Right lobe of liver (tissue), 6 donors: ENCODE measurements around the gene PCDHB15. TPM values are rescaled to one million over a fixed set of nuclear protein-coding genes. Genes with fewer than 3 reads are reported as not detected.
"Not testable (repeated sequence)": the region's sequence is repeated elsewhere in the genome, so short reads cannot be mapped to it uniquely, and the experiment has no call there.

Experiments used
- ATAC-seq, 4 donors: fragments of 200-7000 bp; cut with Tn5 transposase; one replicate each; pipeline ENCODE4 v1.9.1; 2020; ENCODE audit warnings: mild to moderate bottlenecking in 4 of 4, moderate library complexity in 4 of 4
- DNase-seq, 3 donors: peaks; one replicate each; pipeline ENCODE4 v3.0.0-alpha.2; 2020
- H3K27ac ChIP-seq, 3 donors: fragments of 200-600 bp; one replicate each; pipeline ENCODE4 v1.8.0; 2022
- H3K27me3 ChIP-seq, 2 donors: fragments of 200-600 bp; one replicate each; pipeline ENCODE4 v1.8.0; 2022
- H3K36me3 ChIP-seq, 4 donors: fragments of 200-600 bp; sonication (generic) in 1 of 4; one replicate each; pipeline versions ENCODE4 v1.5.1 to v1.8.0; 2017 to 2022; ENCODE audit warnings: control low read depth in 1 of 4
- H3K4me1 ChIP-seq, 4 donors: fragments of 200-600 bp; sonication (generic) in 1 of 4; one replicate each; pipeline versions ENCODE4 v1.5.1 to v1.8.0; 2017 to 2022; ENCODE audit warnings: control low read depth in 1 of 4
- H3K4me3 ChIP-seq, 3 donors: fragments of 200-600 bp; one replicate each; pipeline ENCODE4 v1.8.0; 2022
- H3K9me3 ChIP-seq, 4 donors: fragments of 200-600 bp; sonication (generic) in 1 of 4; one replicate each; pipeline versions ENCODE4 v1.5.1 to v1.8.0; 2017 to 2022; ENCODE audit warnings: control low read depth in 1 of 4
- CTCF ChIP-seq, 4 donors: fragments of 200-600 bp in 3 of 4; fragments of 450-650 bp in 1 of 4; IDR thresholded peaks; one replicate each; pipeline versions ENCODE4 v1.5.1 to v1.8.0; 2016 to 2022; ENCODE audit warnings: antibody characterized with exemption in 4 of 4, mild to moderate bottlenecking in 2 of 4
- POLR2A ChIP-seq: fragments of 450-650 bp; IDR thresholded peaks from one replicate; pipeline ENCODE4 v1.6.1; 2017; ENCODE audit warnings: antibody characterized with exemption, mild to moderate bottlenecking
- WGBS: methylation state at CpG from one replicate; pipeline ENCODE4 v1.1.6; 2018; ENCODE audit warnings: low coverage, low lambda C conversion rate; ENCODE audit not compliant: insufficient coverage; ENCODE audit errors: missing lambda C conversion rate; 5-methylcytosine and 5-hydroxymethylcytosine counted together
- intact Hi-C, 2 donors: fragments of 100-400 bp; cut with DNase I; formaldehyde crosslinking; loops; one replicate each; pipeline versions ENCODE4 v1.11.2 to v1.14.1; 2022
- long read RNA-seq: library from polyadenylated mRNA; unstranded; transcript quantifications from one replicate; pipeline ENCODE4 v2.0.0, GENCODE V29; 2019
- total RNA-seq, 6 experiments: library from RNA; depleted of rRNA in 2 of 6; stranded (reverse); fragments of >200 nt in 2 of 6; fragmentation: NEBNext Ultra II Directional in 3 of 6; extraction: Animal tissue kit (Norgen Biotek cat#: 25700) in 3 of 6; gene quantifications; one replicate each; pipeline versions ENCODE4 v1.1.0 to v1.2.4, GENCODE V29; 2016 to 2023
- donor health status: DM: no; HTN: yes; CAD: no.
- donor health status: DM: no; HTN: no; CAD: no.
- donor health status: DM: no; HTN: no; CAD: no.
- donor health status: DM: no; HTN: yes; CAD: no.
- donor health status: DM: no; HTN: yes; CAD: no.

Gene PCDHB15
- total RNA-seq, result under 1 TPM; 0.37 to 0.83 (median 0.63) TPM
- long read RNA-seq, result 0 reads

GRCh38 chr5:141245250-141245717 lies at the start of gene PCDHB15:
PCDHB15 (plus strand) TSS chr5:141245395; CDS start chr5:141245579, 184 bp downstream.
- TF ChIP-seq CTCF (IDR thresholded peaks at IDR 0.05), result no peak
- TF ChIP-seq POLR2A, result no peak
- Histone ChIP-seq H3K27me3 (no peaks in the 10 kb centered on the region), H3K9me3 (peaks cover 0 to 22% (median 5%) of the 10 kb centered on the region in 4 donors), H3K4me3 (no peak within 1 kb of the TSS), H3K4me1 (no peaks in the 10 kb centered on the region), H3K36me3 (no peaks in the 10 kb centered on the region), H3K27ac (no peak within 1 kb of the TSS)
- ATAC-seq, result no peak
- intact Hi-C loops, result loop anchor here in 1 of 2 donors (10.0 kb wide), 1 partner anchor 170 kb away; the partner anchor contains the start of genes PCDHGA10 and PCDHGB7
- DNase-seq, result no peak
- 7% methylated on average over 14 of the region's 16 CpGs for WGBS

- Histone ChIP-seq H3K36me3 (no peaks in the 10 kb centered on the region), H3K4me1 (no peaks in the 10 kb centered on the region), H3K4me3 (no peak overlapping the region), H3K27ac (no peak overlapping the region), H3K9me3 (peaks cover 0 to 14% (median 0%) of the 10 kb centered on the region in 4 donors), H3K27me3 (no peaks in the 10 kb centered on the region)
- 31% methylated on average over 3 of the region's 3 CpGs for WGBS
- ATAC-seq, result no peak
- DNase-seq, result no peak
- intact Hi-C loops, result no loop called here
- TF ChIP-seq CTCF (IDR thresholded peaks at IDR 0.05), result no peak
- no peak for TF ChIP-seq POLR2A
Measured at GRCh38 chr5:141196363-141196762, 48.8 kb upstream of the PCDHB15 start.

GRCh38 chr5:141199359-141200235 lies 45.6 kb upstream of the PCDHB15 start, which contains the start of gene PCDHB11:
PCDHB11 (plus strand) TSS chr5:141199627; CDS start chr5:141199775, 148 bp downstream.
- WGBS, result 25% methylated on average over 21 of the region's 21 CpGs
- ATAC-seq, result no peak
- H3K36me3 ChIP-seq, result no peaks in the 10 kb centered on the region
- H3K4me3 ChIP-seq, result no peak within 1 kb of the TSS
- H3K4me1 ChIP-seq, result no peaks in the 10 kb centered on the region
- peaks cover 0 to 4% of the 10 kb centered on the region in 2 donors for H3K27me3 ChIP-seq
- DNase-seq, result no peak
- intact Hi-C loops, result no loop called here
- TF ChIP-seq POLR2A (no peak), CTCF (IDR thresholded peaks at IDR 0.05) (peak in 1 of 4 donors; percentile 5)
- H3K9me3 ChIP-seq, result peaks cover 0 to 14% (median 0%) of the 10 kb centered on the region in 4 donors
- no peak within 1 kb of the TSS for H3K27ac ChIP-seq

GRCh38 chr5:141201126-141201525 lies 44.1 kb upstream of the PCDHB15 start:
- H3K4me1 ChIP-seq, intact Hi-C loops, ATAC-seq, H3K36me3 ChIP-seq, DNase-seq, H3K9me3 ChIP-seq, H3K4me3 ChIP-seq, H3K27me3 ChIP-seq, H3K27ac ChIP-seq: not testable (repeated sequence)
- WGBS, result 19% methylated on average over 13 of the region's 38 CpGs

- 30% methylated on average over 4 of the region's 35 CpGs for WGBS
- DNase-seq, H3K4me3 ChIP-seq, ATAC-seq, H3K27ac ChIP-seq, H3K36me3 ChIP-seq, H3K9me3 ChIP-seq, H3K4me1 ChIP-seq, intact Hi-C loops, H3K27me3 ChIP-seq: not testable (repeated sequence)
Measured at GRCh38 chr5:141201646-141202045, 43.5 kb upstream of the PCDHB15 start.
